ENCODE results near the gene ABHD6. TPM values are rescaled to one million over a fixed set of nuclear protein-coding genes. Genes with fewer than 3 reads are reported as not detected.
"Not testable (repeated sequence)": the region's sequence is repeated elsewhere in the genome, so short reads cannot be mapped to it uniquely, and the experiment has no call there.

Gene ABHD6
- total RNA-seq, 1 donor from 2014 or later = 6.1 TPM

DNA sequence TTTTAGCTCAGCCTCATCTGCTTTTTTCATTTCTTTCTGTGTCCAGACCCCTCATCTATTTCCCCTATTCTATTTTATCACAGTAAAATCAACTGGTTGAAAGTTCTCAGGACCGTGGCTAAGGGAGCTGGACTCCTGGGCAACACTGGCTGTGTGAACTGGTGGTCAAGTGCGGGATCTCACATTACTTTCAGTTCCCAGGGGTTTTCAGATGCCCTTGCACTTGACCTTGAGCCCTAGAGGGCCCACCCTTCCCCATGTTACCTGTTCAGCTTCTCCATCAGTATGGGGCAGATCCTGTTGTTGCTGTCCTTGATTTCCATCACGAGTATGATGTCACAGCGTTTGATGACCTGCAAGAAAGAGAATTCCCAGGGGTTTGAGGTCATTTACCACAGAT is 29.6 kb upstream of the ABHD6 start:
- intact Hi-C loops (cut with micrococcal nuclease) = no loop called here

DNA sequence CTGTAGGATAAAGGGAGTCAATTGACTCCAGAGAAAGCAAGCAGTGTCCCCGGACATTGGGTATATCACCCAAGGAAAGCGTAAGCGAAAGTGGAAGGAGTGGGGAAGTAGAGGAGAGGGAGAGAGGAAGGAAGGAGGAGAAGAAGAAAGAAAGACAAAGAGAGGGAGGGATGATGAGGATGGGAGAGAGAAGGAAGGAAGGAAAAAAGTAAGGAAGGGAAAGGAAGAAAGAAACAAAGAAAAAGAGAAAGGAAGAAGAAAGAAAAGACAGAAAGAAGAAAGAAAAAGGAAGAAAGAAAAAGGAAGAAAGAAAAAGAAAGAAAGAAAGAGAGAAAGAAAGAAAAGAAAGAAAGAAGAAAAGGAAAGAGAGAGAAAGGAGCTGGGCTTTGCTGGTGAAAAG is 27.7 kb upstream of the ABHD6 start:
- intact Hi-C loops (cut with micrococcal nuclease) = no loop called here

DNA sequence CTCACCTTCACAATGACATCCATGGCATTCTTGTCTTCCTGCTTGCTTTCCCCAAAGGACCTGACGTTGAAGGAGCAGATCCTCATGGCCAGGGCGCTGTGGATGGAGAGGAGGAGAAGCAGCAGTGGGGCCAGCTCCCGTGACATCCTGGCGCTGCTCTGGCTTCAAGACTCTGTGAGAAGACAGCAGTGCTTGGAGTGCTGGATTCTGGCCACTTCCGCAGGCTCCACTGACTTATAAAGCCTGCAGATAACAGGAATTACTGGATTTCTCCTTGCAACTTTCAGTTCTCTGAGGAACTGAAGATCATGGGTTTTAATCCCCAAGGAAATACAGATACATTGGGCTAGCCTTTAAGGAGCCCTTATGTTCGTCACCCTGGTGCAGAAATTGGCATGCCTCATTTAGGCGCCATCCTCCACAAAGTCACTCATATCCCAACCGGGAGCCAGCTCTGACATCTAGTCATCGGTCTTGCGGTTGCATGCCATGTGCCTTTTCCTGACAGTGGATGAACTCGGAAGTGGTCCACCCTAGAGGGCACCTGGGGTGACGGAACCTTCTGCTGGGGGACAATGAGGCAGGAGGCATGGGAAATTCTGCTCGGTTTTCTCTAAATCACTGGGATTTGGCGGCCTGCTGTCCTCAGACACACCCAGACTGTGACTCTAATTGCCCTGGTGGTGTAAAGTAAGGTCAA is 26.7 kb upstream of the ABHD6 start, which contains the start of gene DNASE1L3:
DNASE1L3 (minus strand) TSS at position 212 of the 700 bp plus-strand sequence; CDS start at position 146, 66 bp downstream.
- intact Hi-C loops (cut with micrococcal nuclease) = no loop called here

DNA sequence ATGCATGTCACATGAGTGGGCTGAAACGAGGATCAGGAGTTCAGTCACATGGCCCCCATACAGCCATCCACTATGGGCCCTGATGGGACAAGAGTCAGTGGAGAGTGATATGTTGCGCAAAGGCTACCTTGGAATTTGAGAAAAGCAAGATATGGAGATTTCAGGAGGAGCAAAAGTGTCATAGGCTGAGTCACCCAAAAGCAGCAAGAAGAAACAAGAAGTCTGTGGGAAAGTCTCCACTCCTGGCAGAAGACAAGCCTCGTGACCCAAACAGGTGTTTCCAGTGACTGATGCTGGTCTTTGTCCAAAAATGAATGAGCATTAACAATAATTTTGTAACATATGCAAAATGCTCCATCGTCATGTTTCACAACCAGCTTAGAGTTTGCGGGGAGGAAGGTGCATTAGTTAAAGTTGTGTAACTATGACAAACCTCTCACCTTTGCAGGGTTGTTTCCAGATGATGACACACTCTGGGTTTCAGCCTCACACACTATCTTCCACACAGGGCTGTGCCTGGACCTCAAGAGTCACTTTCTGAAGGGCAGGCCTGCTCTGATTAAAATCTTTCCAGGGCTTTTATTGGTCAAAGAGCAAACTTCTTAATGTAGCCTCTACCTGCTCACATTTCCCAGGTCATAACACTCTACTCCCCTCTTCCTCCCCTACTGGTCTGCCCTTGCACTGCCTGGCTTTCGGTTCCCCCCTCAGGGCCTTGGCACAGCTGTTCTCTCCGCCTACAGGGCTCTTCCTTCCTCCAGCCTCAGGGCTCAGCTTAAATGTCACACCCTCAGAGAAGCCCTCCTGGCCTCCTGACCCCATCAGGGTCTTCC is 22.9 kb upstream of the ABHD6 start:
- intact Hi-C loops (cut with micrococcal nuclease) = loop anchor here (5.0 kb wide), 1 partner anchor 37 kb away; no protein-coding TSS in a partner anchor

DNA sequence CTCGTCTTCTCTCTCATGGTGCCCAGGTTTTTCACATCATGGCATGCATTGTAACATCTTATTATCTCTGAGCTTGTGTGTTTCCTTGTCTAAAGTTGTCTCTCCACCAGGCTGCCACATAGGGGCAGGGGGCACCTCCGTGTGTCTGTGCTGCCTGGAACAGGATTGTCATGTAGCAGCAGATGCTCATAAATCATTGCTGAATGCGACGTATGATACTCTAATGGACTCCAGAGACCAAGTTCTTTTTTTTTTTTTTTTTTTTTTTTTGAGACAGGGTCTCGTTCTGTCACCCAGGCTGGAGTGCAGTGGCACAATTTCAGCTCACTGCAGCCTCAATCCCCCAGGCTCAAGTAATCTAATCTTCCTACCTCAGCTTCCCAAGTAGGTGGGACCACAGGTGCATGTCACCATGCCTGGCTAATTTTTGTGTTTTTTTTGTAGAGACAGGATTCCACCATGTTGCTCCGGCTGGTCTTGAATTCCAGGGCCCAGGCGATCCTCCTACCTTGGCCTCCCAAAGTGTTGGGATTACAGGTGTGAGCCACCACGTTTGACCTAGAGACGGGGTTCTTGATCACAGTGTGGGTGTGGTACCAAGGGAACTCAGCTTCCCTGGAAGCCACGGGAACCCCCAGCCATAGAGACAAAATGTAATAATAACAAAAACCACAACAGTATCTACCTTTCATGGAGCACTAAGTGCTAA is 22.1 kb upstream of the ABHD6 start:
- intact Hi-C loops (cut with micrococcal nuclease) = loop anchor here (5.0 kb wide), 1 partner anchor 38 kb away; no protein-coding TSS in a partner anchor

DNA sequence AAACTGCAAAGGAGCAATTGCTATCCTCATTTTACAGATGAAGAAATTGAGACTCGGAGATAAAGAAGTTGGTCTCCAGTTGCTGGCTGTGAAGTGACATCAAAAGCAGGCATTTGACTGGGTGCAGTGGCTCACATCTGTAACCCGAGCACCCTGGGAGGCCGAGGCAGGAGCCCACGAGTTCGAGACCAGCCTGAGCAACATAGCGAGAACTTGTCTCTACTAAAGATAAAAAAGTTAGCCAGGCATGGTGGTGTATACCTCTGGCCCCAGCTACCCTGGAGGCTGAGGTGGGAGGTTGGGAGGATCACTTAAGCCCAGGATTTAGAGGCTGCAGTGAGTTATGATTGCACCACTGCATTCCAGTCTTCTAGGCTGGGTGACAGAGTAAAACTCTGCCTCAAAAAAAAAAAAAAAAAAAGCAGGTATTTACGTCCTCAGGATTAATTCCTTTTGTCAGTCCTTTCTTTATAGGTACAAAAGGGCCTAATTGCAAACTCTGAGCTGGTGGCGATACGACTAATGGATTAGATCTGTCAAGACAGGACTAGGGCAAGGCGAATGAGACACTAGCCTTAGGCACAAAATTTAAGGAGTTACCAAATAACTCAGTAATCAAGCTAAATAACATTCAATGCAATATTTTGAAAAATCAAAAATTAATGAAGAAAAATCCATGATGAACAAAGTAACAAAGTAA is 20.9 kb upstream of the ABHD6 start:
- intact Hi-C loops (cut with micrococcal nuclease) = loop anchor here (1.0 to 5.0 kb wide), 5 partner anchors 21 to 254 kb away; partner anchors contain the start of genes ABHD6 and FLNB

DNA sequence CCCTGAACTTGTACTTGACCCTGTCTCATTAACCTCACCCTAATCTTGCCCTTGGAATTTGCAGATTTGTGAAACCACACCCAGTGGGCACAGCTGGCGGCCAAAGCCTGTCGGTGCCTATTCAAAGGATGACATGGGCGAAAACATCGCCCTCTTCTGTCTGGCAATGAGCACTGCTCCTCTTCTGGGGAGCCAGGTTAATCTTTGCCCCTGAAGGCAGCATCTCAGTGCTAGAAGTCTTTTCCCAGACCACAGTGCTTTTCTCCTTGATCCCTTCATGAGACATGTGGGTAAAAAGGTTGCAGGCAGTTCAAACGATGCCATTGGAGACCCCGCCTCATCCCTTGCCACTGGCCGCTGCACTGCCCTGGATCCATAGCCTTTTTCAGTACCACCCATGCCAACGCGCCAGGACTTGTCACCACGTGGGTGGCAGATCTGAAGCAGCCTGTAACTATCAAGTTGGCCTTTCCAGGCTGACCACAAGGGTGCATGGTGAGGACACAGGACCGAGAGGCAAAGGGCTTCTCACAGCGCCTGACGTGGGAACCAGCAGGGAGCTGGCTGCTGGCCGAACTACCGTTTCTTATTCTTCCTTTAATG is 20.3 kb upstream of the ABHD6 start:
- intact Hi-C loops (cut with micrococcal nuclease) = loop anchor here (1.0 to 5.0 kb wide), 5 partner anchors 20 to 255 kb away; partner anchors contain the start of genes ABHD6 and FLNB

DNA sequence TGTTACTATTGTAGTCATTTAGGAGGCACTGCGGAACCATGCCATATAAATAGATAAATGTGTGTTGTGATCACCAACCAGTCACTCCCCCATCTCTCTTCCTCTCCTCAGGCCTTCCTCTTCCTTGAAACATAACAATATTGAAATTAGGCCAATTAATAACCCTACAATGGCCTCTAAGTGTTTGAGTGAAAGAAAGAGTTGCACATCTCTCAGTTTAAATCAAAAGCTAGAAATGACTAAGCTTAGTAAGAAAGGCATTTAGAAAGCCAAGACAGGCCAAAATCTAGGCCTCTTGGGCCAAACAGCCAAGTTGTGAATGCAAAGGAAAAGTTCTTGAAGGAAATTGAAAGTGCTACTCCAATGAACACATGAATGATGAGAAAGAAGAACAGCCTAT is 18.7 kb upstream of the ABHD6 start:
- intact Hi-C loops (cut with micrococcal nuclease) = loop anchor here (5.0 kb wide), 1 partner anchor 42 kb away; no protein-coding TSS in a partner anchor

- intact Hi-C loops (cut with micrococcal nuclease) = no loop called here
Measured at GRCh38 chr3:58222161-58222724, 15.3 kb upstream of the ABHD6 start.

DNA sequence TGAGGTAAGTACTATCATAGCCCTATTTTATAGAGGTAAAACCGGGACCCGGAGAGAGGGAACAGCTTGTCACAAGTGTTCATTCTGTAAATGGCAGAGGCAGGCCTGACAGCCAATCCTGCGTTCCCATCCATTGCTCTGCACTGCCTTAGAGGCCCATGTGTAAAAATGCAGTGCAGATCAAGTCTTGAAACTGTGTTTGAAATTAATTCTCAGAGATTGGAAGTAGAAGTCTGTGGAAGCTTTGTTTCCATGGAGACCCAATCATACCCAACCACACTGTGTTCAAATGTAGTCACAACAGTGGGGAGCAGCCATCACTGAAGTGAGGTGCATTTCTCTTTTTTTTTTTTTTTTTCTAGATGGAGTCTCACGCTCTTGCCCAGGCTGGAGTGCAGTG is 13.7 kb upstream of the ABHD6 start:
- intact Hi-C loops (cut with micrococcal nuclease) = no loop called here

- intact Hi-C loops (cut with micrococcal nuclease) = not testable (repeated sequence)
Measured at GRCh38 chr3:58227933-58228332, 9.7 kb upstream of the ABHD6 start.

DNA sequence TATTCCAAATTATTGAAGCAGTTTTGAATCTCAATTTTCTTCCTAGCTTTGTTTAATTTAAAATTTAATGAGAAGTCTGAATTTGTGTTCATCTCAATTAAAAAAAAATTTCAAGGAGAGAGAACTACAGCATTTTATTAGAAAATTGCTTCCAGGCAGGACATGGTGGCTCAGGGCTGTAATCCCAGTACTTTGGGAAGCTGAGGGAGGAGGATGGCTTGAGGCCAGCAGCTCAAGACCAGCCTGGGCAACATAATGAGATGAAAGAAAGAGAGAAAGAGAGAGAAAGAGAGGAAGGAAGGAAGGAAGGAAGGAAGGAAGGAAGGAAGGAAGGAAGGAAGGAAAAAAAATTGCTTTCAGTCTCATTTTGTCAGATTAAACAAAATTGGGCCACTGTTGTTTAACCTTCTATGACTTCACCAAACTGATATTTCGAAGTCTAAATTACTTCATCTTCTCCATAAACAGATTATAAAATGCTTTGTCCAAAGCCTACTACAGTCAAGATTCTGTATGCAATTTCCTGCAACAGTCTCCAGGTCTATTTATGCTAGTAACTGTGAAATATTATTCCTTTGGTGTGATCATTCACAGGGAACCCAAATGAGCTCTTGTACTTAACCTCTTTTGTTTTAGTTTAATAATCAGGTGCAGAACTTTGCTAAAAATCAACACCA is 6.6 kb upstream of the ABHD6 start:
- intact Hi-C loops (cut with micrococcal nuclease) = no loop called here

GRCh38 chr3:58231666-58232065 is 5.9 kb upstream of the ABHD6 start:
- intact Hi-C loops (cut with micrococcal nuclease) = no loop called here

GRCh38 chr3:58234516-58234931 is 3.1 kb upstream of the ABHD6 start:
- intact Hi-C loops (cut with micrococcal nuclease) = no loop called here

- intact Hi-C loops (cut with micrococcal nuclease) = loop anchor here (2.0 to 5.0 kb wide), 5 partner anchors 544 to 1679 kb away; partner anchors contain the start of genes APPL1, CCDC66, CFAP20DC and DENND6A
Measured at GRCh38 chr3:58235970-58236369, 1.6 kb upstream of the ABHD6 start.

GRCh38 chr3:58236527-58237237 is 910 bp upstream of the ABHD6 start:
- intact Hi-C loops (cut with micrococcal nuclease) = loop anchor here (1.0 to 5.0 kb wide), 17 partner anchors 19 to 1680 kb away; partner anchors contain the start of genes APPL1, ARF4, CCDC66 and CFAP20DC

GRCh38 chr3:58237941-58238681 is 519 bp downstream of the ABHD6 start:
- intact Hi-C loops (cut with micrococcal nuclease) = loop anchor here (1.0 to 5.0 kb wide), 17 partner anchors 21 to 1681 kb away; partner anchors contain the start of genes APPL1, ARF4, CCDC66 and CFAP20DC

GRCh38 chr3:58238830-58239229 is 1.2 kb downstream of the ABHD6 start:
- intact Hi-C loops (cut with micrococcal nuclease) = loop anchor here (5.0 kb wide), 3 partner anchors 547 to 1012 kb away; partner anchors contain the start of genes APPL1, CFAP20DC and DENND6A

Data from T-helper 1 cell treated with Interleukin-12 subunit alpha and Interleukin-12 subunit beta and Interleukin-4 antibody, amounts not matched to agents 30 ng/mL and 1 ng/mL, for 36 hours (primary cell).